ENCODE data around the gene KRTAP9-2. TPM values are rescaled to one million over a fixed set of nuclear protein-coding genes. Genes with fewer than 3 reads are reported as not detected.

Gene KRTAP9-2
- total and polyA plus RNA-seq, 2 experiments from 2014 or later: not detected

GRCh38 chr17:41199421-41200078 lies 26.9 kb upstream of the KRTAP9-2 start:
- Histone ChIP-seq H3K4me3 (no peak overlapping the region), H2AFZ (no peak overlapping the region), H3K9me2 (replicated peaks; ENCODE audit: insufficient read depth) (no peaks in the 10 kb centered on the region), H3K4me2 (no peak overlapping the region), H3K27me3 (no peaks in the 10 kb centered on the region), H4K20me1 (ENCODE audit: insufficient read depth, poor library complexity, severe bottlenecking) (no peaks in the 10 kb centered on the region), H3K79me2 (no peaks in the 10 kb centered on the region), H3K27ac (no peak overlapping the region), H3K4me1 (ENCODE audit: insufficient read depth) (no peaks in the 10 kb centered on the region), H3K9me3 (ENCODE audit: low read depth) (no peaks in the 10 kb centered on the region), H3K36me3 (replicated peaks; ENCODE audit: insufficient read depth, low read depth) (no peaks in the 10 kb centered on the region)
- 69% methylated on average over 5 of the region's 5 CpGs for WGBS (ENCODE audit: low lambda C conversion rate, missing lambda C conversion rate)
- TF ChIP-seq EZH2 (IDR thresholded peaks at IDR 0.05; ENCODE audit: borderline replicate concordance) (no peak), EZH2phosphoT487 (IDR thresholded peaks at IDR 0.05; ENCODE audit: low read depth, severe bottlenecking, unreplicated experiment) (no peak)
- TF ChIP-seq, protein P1, sequence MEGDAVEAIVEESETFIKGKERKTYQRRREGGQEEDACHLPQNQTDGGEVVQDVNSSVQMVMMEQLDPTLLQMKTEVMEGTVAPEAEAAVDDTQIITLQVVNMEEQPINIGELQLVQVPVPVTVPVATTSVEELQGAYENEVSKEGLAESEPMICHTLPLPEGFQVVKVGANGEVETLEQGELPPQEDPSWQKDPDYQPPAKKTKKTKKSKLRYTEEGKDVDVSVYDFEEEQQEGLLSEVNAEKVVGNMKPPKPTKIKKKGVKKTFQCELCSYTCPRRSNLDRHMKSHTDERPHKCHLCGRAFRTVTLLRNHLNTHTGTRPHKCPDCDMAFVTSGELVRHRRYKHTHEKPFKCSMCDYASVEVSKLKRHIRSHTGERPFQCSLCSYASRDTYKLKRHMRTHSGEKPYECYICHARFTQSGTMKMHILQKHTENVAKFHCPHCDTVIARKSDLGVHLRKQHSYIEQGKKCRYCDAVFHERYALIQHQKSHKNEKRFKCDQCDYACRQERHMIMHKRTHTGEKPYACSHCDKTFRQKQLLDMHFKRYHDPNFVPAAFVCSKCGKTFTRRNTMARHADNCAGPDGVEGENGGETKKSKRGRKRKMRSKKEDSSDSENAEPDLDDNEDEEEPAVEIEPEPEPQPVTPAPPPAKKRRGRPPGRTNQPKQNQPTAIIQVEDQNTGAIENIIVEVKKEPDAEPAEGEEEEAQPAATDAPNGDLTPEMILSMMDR (IDR thresholded peaks at IDR 0.05; ENCODE audit: poor library complexity): no peak
- DNase-seq (ENCODE audit: low spot score): no peak

DNA sequence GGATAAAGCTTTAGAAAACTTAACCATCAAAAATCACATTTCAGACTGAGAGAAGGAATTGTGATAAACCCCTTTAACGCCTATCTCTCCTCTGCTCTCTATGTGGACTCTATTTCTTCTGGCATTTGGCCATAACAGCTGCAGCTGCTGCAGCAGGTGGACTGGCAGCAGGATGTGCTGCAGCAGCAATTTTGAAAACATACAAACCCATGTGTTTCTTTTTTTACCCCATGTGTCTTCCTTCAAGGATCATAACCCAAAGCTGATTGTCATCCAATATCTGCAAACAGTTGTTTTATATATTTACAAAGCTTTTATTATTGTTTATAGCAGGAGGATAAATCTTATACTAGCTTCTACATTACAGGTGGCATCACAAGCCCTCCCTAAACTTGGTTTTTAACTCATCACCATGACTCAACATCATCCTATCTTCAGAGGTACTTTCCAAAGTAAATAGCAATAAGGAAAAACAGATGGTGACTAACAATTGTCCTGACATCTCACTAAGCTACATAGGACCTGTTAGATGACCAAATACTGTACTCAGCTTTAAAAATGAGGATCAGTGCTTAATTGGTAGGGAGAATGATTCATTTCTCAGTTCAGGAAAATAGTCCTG lies 14.5 kb upstream of the KRTAP9-2 start:
- no peaks in the 10 kb centered on the region for H3K36me3 ChIP-seq (replicated peaks; ENCODE audit: insufficient read depth, low read depth)
- no peaks in the 10 kb centered on the region for H3K9me2 ChIP-seq (replicated peaks; ENCODE audit: insufficient read depth)
- H3K9me3 ChIP-seq (ENCODE audit: low read depth): no peaks in the 10 kb centered on the region
- H3K27me3 ChIP-seq: peaks cover 3% of the 10 kb centered on the region
- no peak overlapping the region for H2AFZ ChIP-seq
- 95% methylated on average over 1 of the region's 1 CpG for WGBS (ENCODE audit: low lambda C conversion rate, missing lambda C conversion rate)
- no peak overlapping the region for H3K27ac ChIP-seq
- H3K79me2 ChIP-seq: no peaks in the 10 kb centered on the region
- H3K4me2 ChIP-seq: no peak overlapping the region
- no peaks in the 10 kb centered on the region for H4K20me1 ChIP-seq (ENCODE audit: insufficient read depth, poor library complexity, severe bottlenecking)
- no peaks in the 10 kb centered on the region for H3K4me1 ChIP-seq (ENCODE audit: insufficient read depth)
- no peak for DNase-seq (ENCODE audit: low spot score)
- TF ChIP-seq EZH2phosphoT487 (IDR thresholded peaks at IDR 0.05; ENCODE audit: low read depth, severe bottlenecking, unreplicated experiment) (no peak), EZH2 (IDR thresholded peaks at IDR 0.05; ENCODE audit: borderline replicate concordance) (no peak)
- TF ChIP-seq, protein P1 (IDR thresholded peaks at IDR 0.05; ENCODE audit: poor library complexity): no peak
- H3K4me3 ChIP-seq: no peak overlapping the region

DNA sequence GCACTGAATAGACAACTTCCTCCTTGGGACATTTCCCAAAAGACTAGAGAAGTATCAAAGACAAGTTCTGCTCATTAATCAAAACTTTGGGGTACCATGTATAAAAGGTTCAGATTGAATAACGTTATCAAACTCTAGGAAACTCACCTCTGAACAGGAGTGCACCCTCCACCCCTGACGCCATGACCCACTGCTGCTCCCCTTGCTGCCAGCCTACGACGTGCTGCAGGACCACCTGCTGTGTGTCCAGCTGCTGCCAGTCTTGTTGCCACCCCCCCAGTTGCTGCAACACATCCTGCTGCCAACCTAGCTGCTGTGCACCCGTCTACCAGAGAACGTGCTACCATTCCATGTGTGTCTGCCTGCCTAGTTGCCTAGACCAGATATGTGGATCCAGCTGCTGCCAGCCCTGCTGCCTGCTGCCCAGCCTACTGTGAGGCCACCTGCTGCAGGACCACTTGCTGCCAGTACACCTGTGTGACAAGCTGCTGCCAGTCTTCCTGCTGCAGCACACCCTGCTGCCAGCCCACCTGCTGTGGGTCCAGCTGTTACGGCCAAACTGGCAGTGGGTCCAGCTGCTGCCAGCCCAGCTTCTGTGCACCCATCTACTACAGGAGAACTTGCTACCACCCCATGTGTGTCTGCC lies 13.8 kb upstream of the KRTAP9-2 start:
- Histone ChIP-seq H3K4me1 (ENCODE audit: insufficient read depth) (no peaks in the 10 kb centered on the region), H2AFZ (no peak overlapping the region), H3K36me3 (replicated peaks; ENCODE audit: insufficient read depth, low read depth) (no peaks in the 10 kb centered on the region), H3K79me2 (no peaks in the 10 kb centered on the region), H3K27ac (no peak overlapping the region), H3K4me2 (no peak overlapping the region), H4K20me1 (ENCODE audit: insufficient read depth, poor library complexity, severe bottlenecking) (no peaks in the 10 kb centered on the region), H3K4me3 (no peak overlapping the region), H3K27me3 (peaks cover 3% of the 10 kb centered on the region), H3K9me3 (ENCODE audit: low read depth) (no peaks in the 10 kb centered on the region), H3K9me2 (replicated peaks; ENCODE audit: insufficient read depth) (no peaks in the 10 kb centered on the region)
- TF ChIP-seq EZH2 (IDR thresholded peaks at IDR 0.05; ENCODE audit: borderline replicate concordance) (no peak), EZH2phosphoT487 (IDR thresholded peaks at IDR 0.05; ENCODE audit: low read depth, severe bottlenecking, unreplicated experiment) (no peak)
- TF ChIP-seq, protein P1 (IDR thresholded peaks at IDR 0.05; ENCODE audit: poor library complexity): no peak
- 83% methylated on average over 7 of the region's 7 CpGs for WGBS (ENCODE audit: low lambda C conversion rate, missing lambda C conversion rate)
- no peak for DNase-seq (ENCODE audit: low spot score)

Measured in hepatocyte (in vitro differentiated cells).